Spleen (tissue), 7 donors: Measurements from ENCODE around the gene TFB2M.

Experiments used
- CTCF ChIP-seq, 11 experiments: fragments of 200-600 bp in 7 of 11; fragments of 450-650 bp in 4 of 11; sonication (generic) in 4 of 11; IDR thresholded peaks in 8 of 11; conservative IDR thresholded peaks in 3 of 11; 1 replicate in 7 of 11; 2 replicates in 4 of 11; pipeline versions ENCODE4 v1.4.0 to v1.8.0; 2016 to 2021; ENCODE audit warnings: antibody characterized with exemption in 11 of 11, inconsistent platforms in 4 of 11, mild to moderate bottlenecking in 1 of 11
- POLR2A ChIP-seq, 3 donors: fragments of 450-650 bp; IDR thresholded peaks; one replicate each; pipeline ENCODE4 v1.5.1; 2017; ENCODE audit warnings: antibody characterized with exemption in 3 of 3, mild to moderate bottlenecking in 1 of 3
- POLR2AphosphoS5 ChIP-seq, 3 donors: sonication (generic); formaldehyde crosslinking; IDR thresholded peaks; one replicate each; pipeline ENCODE4 v1.5.1; 2017; ENCODE audit warnings: antibody characterized with exemption in 3 of 3
- donor health status: DM: no; HTN: no; CAD: no; lungs with moderate emphysema.
- donor health status: DM: no; HTN: no; CAD: no.
- donor health status: DM: no; HTN: no; CAD: no.

- TF ChIP-seq POLR2A (IDR thresholded peaks at IDR 0.05) (no peak), CTCF (IDR thresholded peaks at IDR 0.05 in 8 of 11, conservative IDR thresholded peaks at IDR 0.05 in 3 of 11) (no peak), POLR2AphosphoS5 (IDR thresholded peaks at IDR 0.05) (no peak)
Measured at GRCh38 chr1:246537441-246537840, 28.6 kb downstream of the TFB2M start.
